Measurements from ENCODE around the gene BTN3A1.
"Not testable (repeated sequence)": the region's sequence is repeated elsewhere in the genome, so short reads cannot be mapped to it uniquely, and the experiment has no call there.

The BTN3A1 gene

DNA sequence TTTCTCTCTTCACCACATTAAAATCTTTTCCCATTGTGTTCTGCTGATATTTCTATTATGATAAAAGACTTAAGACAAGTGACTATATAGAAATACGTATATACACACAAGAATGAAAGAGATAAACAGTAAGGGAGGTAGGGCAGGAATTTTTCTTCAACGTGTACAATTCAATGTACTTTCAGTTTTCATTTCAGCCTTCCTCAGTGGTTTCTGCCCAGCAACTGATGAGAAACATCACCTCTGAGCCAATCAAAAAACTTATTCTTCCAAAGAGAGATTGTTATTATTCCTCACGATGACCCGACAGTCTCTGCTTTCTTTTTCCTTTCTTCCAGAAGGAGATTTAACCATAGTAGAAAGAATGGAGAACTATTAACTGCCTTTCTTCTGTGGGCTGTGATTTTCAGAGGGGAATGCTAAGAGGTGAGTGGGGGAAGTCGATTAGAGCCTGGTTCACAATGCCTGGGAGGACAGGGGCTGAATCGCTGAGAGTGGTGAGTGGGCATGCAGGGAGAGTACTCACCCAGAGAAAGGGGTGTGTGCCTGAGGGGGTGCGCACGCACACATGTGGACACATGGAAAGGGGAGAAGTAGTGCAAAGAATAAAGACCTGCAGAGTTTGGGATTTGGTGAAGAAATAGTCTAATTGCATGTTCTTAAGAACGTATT is at the start of gene BTN3A1:
TSS of gene BTN3A1 (plus strand) at position 289 of the 672 bp plus-strand sequence. CDS start 3,289 bp downstream, outside the sequence.
- DNase-seq, result peak in 42 of 51 donors; percentile 3 to 84 (median 24)

- DNase-seq, result no peak
Observed at GRCh38 chr6:26352315-26352714, 49.8 kb upstream of the BTN3A1 start.

GRCh38 chr6:26354162-26354561 is 47.9 kb upstream of the BTN3A1 start:
- no peak for DNase-seq

DNA sequence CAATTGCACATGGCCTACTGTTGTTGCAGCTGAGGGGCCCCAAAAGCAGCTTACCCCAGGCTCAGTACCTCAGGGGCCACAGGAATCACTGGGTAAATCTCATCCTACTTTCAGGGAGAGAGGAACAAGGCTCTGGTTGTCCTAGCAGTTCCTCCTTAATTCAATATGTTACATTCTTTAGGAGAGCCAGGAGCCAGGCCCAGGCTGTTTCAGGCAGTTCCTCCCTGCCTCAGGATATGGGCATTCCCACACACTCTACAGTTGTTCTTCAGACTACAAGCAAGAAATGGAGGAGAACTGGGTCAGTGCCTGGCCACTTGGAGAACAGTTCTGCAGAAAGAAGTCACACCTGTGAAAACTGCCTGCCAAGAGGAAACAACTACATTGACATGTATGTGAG is 46.7 kb upstream of the BTN3A1 start:
- no peak for DNase-seq

DNA sequence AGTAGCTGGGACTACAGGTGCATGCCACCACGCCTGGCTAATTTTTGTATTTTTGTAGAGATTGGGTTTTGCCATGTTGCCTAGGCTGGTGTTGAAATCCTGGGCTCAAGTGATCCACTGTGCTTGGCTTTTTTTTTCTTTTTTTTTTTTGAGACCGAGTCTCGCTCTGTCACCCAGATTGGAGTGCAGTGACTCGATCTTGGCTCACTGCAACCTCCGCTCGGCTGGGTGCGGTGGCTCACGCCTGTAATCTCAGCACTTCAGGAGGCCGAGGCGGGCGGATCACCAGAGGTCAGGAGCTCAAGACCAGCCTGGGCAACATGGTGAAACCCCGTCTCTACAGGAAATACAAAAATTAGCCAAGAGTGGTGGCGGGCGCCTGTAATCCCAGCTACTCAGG is 44.5 kb upstream of the BTN3A1 start:
- not testable (repeated sequence) for DNase-seq

GRCh38 chr6:26358511-26358981 is 43.5 kb upstream of the BTN3A1 start:
- DNase-seq, result no peak

DNA sequence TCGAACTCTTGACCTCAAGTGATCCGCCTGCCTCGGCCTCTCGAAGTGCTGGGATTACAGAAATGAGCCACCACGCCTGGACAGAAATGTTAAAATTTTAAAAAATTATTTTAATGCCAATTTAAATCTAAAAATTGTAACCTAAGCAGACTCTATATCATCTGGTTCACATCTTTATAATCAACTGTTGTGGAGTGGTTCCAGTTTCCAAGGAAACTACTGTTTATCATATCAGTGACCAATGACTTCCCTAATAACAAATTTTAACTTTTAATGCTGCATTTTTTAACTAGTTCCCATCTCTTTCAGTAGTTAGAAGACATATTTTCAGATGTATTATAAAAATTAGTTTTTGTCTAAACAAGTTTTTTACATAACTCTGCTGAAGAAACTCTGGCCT is 42.3 kb upstream of the BTN3A1 start:
- DNase-seq, result no peak

GRCh38 chr6:26360451-26361416 is 41.3 kb upstream of the BTN3A1 start:
- no peak for DNase-seq

- no peak for DNase-seq
Observed at GRCh38 chr6:26361544-26361943, 40.5 kb upstream of the BTN3A1 start.

GRCh38 chr6:26362093-26362835 is 39.8 kb upstream of the BTN3A1 start:
- DNase-seq, result no peak

DNA sequence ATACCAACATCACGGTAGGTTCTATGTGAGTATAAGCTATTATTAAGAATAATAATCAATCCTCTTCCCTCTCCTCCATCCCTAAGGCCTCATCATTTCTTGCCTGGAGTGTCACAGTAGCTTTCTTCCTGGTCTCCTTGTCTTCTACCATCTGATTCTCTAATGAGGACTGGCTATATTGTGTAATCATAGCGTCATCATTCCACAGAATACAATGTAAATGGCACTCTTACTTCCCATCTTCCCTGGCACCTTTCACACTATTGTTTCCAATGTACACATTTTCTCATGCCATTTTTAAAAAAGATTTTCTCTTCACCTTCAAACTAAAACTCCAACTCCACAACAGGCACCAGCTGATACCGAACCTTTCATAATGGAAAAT is 39.2 kb upstream of the BTN3A1 start:
- no peak for DNase-seq

- peak in 1 of 51 donors; percentile 16 for DNase-seq
Observed at GRCh38 chr6:26363882-26364701, 38.0 kb upstream of the BTN3A1 start.

- no peak for DNase-seq
Observed at GRCh38 chr6:26365633-26365995, 36.5 kb upstream of the BTN3A1 start.

DNA sequence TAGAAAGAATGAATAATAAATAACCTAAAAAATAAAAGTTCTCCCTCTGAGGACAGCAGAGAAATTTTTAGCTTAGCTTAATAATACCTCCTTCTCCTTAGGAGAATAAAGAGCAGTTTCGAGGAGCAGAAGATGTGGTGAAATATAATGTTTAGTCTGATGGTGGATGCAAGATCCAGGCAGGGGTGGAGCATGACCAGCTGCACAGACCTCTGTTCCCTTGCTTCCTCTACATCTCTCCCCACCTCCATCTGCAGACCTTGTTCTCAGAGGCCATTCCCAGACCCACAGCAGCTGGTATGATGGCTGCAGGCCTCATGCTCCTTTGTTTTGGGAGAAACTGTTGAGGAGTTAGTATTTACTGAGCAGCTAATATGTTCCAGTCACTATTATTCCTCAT is 35.6 kb upstream of the BTN3A1 start:
- DNase-seq, result no peak

- DNase-seq, result no peak
Observed at GRCh38 chr6:26367114-26367513, 35.0 kb upstream of the BTN3A1 start.

GRCh38 chr6:26371813-26372212 is 30.3 kb upstream of the BTN3A1 start:
- not testable (repeated sequence) for DNase-seq

DNA sequence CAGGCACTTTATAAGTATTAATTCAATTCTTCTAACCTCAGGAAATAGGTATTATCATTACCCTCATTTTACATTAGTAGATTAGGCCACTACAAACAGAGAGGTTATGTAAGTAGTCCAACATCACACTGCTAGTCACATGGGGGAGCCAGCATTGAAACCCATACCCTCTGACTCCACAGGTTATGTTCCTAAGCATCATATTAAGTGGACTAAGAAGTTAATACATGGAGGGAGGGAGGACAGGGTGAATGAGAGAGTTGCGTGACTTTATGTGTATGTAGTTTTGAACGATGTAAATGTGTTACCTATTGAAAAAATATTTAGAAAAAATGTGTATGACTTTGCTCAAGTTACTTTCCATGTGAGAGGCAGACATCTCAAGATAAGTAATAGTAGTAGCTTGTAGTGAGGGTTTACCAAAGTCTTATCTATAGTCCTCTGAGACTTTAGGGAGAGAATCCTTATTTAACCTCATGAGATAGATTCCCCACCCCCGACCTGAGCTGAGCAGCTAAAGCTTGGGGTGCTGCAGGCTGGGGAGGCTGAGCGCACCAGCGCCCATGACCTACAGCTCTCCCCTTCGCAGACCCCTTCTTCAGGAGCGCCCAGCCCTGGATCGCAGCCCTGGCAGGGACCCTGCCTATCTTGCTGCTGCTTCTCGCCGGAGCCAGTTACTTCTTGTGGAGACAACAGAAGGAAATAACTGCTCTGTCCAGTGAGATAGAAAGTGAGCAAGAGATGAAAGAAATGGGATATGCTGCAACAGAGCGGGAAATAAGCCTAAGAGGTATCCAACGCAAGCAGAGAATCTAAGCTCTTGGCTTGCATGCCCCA is 29.5 kb upstream of the BTN3A1 start:
- no peak for DNase-seq

GRCh38 chr6:26375270-26375669 is 26.8 kb upstream of the BTN3A1 start:
- no peak for DNase-seq

- DNase-seq, result no peak
Observed at GRCh38 chr6:26377719-26378118, 24.4 kb upstream of the BTN3A1 start.

DNA sequence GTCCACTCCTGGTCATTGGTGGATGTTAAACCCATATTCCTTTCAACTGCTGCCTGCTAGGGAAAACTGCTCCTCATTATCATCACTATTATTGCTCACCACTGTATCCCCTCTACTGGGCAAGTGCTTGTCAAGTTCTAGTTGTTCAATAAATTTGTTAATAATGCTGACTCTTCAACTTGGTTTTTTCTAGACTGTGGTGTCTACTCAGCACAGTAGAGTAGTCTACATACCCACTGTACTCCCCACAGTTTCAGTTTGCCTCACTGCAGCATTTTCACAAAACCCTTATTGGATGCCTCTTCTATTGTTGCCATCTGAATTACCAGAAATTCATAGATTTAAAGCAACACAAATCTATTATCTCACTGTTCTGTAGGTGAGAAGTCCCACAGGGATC is 23.9 kb upstream of the BTN3A1 start:
- not testable (repeated sequence) for DNase-seq
